Activated CD4-positive, alpha-beta T cell treated with anti-CD3 and anti-CD28 coated beads for 1 hour (primary cell): ENCODE results near the gene DNAJC1.
"Not testable (repeated sequence)": the region's sequence is repeated elsewhere in the genome, so short reads cannot be mapped to it uniquely, and the experiment has no call there.

Experiments used
- DNase-seq: peaks from one replicate; pipeline ENCODE4 v3.0.0-alpha.2; 2020

DNAJC1 gene

GRCh38 chr10:21822273-21822672, 181.3 kb downstream of the DNAJC1 start:
- not testable (repeated sequence) for DNase-seq

- DNase-seq = no peak
Observed at GRCh38 chr10:21820952-21821351, 182.6 kb downstream of the DNAJC1 start.

GRCh38 chr10:21818416-21818815, 185.1 kb downstream of the DNAJC1 start:
- not testable (repeated sequence) for DNase-seq

GRCh38 chr10:21814866-21815265, 188.7 kb downstream of the DNAJC1 start:
- no peak for DNase-seq

- no peak for DNase-seq
Observed at GRCh38 chr10:21813946-21814345, 189.6 kb downstream of the DNAJC1 start.

- DNase-seq = no peak
Observed at GRCh38 chr10:21811245-21811585, 192.3 kb downstream of the DNAJC1 start.

- no peak for DNase-seq
Observed at GRCh38 chr10:21810582-21811244, 192.8 kb downstream of the DNAJC1 start.

GRCh38 chr10:21808550-21808949, 195.0 kb downstream of the DNAJC1 start:
- DNase-seq = no peak

GRCh38 chr10:21807180-21807579, 196.3 kb downstream of the DNAJC1 start:
- DNase-seq = no peak

- no peak for DNase-seq
Observed at GRCh38 chr10:21803374-21803773, 200.2 kb downstream of the DNAJC1 start.

- no peak for DNase-seq
Observed at GRCh38 chr10:21801609-21802008, 201.9 kb downstream of the DNAJC1 start.

GRCh38 chr10:21797984-21798765, 205.4 kb downstream of the DNAJC1 start:
- no peak for DNase-seq

GRCh38 chr10:21797533-21797932, 206.0 kb downstream of the DNAJC1 start:
- no peak for DNase-seq

- DNase-seq = no peak
Observed at GRCh38 chr10:21791276-21791675, 212.3 kb downstream of the DNAJC1 start.

- DNase-seq = no peak
Observed at GRCh38 chr10:21776883-21777282, 226.6 kb downstream of the DNAJC1 start.

- no peak for DNase-seq
Observed at GRCh38 chr10:21771219-21771618, 232.3 kb downstream of the DNAJC1 start.

GRCh38 chr10:21769041-21769440, 234.5 kb downstream of the DNAJC1 start:
- DNase-seq = no peak

GRCh38 chr10:21764466-21765189, 238.9 kb downstream of the DNAJC1 start:
- DNase-seq = no peak

- no peak for DNase-seq
Observed at GRCh38 chr10:21760332-21760731, 243.2 kb downstream of the DNAJC1 start.

- no peak for DNase-seq
Observed at GRCh38 chr10:21759232-21759631, 244.3 kb downstream of the DNAJC1 start.

- no peak for DNase-seq
Observed at GRCh38 chr10:21758696-21759095, 244.8 kb downstream of the DNAJC1 start.

GRCh38 chr10:21758239-21758638, 245.3 kb downstream of the DNAJC1 start:
- DNase-seq = no peak

GRCh38 chr10:21757185-21757901, 246.2 kb downstream of the DNAJC1 start:
- no peak for DNase-seq
